HG03108 (cell line): ENCODE results near the gene IL18.
"Not testable (repeated sequence)": the region's sequence is repeated elsewhere in the genome, so short reads cannot be mapped to it uniquely, and the experiment has no call there.

Experiments
- ATAC-seq: cut with Tn5 transposase; IDR thresholded peaks from one replicate; pipeline ENCODE4 v1.9.1; 2021; ENCODE audit warnings: moderate library complexity; ENCODE audit not compliant: unreplicated experiment

Gene IL18

GRCh38 chr11:112172362-112172994 lies 8.6 kb upstream of the IL18 start:
- ATAC-seq: peak; percentile 36

GRCh38 chr11:112167145-112167544 lies 3.3 kb upstream of the IL18 start, which contains the start of gene TEX12:
TSS of gene TEX12 (plus strand) at chr11:112167372. CDS start at chr11:112169269, 1,897 bp downstream.
- no peak for ATAC-seq

- no peak for ATAC-seq
Observed at GRCh38 chr11:112166562-112166961, 2.7 kb upstream of the IL18 start.

DNA sequence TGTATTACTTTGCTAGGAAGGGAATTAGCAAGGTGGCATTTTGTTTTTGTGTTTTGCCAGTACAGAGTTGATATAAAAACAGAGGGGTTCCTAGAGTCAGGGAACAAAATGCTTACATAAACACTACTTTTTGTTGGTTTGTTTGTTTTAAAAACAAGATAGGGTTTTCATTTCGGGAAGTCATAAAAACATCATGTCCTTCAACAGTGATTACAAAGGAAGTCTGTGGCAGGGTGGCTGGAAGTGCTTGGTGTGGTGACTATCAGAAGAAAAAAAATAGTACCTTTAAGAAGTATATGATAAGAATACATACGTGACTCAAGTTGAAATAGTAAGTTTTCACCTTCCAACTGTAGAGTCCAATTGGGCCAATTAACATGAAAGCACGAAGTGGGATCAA lies 1.2 kb upstream of the IL18 start:
- ATAC-seq: no peak

DNA sequence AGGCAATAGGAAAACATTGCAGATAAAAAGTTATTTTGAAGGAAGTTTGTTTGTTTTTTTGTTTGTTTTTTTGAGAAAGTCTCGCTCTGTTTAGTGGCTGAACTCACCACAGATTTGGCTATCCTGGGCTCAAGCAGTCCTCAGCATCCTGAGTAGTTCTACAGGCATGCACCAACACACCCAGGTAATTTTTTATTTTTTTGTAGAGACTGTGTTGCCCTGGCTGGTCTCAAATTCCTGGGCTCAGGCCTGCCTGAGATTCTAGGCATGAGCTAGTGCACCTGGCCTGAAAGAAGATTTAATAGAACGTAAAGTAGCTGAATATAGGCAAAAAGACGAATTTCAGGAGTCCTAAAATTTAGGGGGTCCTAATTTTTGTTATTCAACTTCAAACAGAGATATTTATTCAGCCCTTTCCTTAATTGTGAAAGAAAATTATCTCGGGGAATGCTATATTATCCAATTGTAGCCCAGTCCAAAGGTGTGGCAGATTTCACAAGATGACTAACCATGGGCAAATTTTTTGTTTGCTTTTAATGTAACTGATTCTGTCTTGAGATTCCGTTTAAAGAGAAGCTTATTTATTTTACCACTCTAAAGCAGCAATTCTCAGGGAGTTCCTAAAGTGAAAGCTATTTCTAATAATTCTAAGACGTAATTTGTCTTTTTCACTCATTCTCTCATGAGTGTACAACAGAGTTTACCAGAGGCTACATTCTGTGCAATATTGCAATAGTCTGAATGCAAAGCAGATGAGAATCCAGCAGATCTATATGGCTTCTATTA lies 940 bp downstream of the IL18 start:
- ATAC-seq: no peak

DNA sequence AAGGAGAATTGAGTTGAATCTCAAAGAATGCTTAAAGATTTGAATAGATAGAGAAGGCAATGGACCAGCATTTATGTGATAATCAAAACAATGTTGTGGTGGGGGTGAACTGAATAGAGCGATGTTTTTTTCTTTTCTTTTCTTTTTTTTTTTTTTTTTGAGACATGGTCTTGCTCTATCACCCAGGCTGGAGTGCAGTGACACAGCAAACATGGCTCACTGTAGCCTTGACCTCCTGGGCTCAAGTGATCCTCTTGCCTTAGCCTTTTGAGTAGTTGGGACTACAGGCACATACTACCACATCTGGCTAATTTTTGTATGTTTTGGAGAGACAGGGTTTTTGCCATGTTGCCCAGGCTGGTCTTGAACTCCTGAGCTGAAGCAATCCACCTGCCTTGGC lies 1.7 kb downstream of the IL18 start:
- not testable (repeated sequence) for ATAC-seq

GRCh38 chr11:112161012-112161411 lies 2.9 kb downstream of the IL18 start:
- ATAC-seq: no peak

DNA sequence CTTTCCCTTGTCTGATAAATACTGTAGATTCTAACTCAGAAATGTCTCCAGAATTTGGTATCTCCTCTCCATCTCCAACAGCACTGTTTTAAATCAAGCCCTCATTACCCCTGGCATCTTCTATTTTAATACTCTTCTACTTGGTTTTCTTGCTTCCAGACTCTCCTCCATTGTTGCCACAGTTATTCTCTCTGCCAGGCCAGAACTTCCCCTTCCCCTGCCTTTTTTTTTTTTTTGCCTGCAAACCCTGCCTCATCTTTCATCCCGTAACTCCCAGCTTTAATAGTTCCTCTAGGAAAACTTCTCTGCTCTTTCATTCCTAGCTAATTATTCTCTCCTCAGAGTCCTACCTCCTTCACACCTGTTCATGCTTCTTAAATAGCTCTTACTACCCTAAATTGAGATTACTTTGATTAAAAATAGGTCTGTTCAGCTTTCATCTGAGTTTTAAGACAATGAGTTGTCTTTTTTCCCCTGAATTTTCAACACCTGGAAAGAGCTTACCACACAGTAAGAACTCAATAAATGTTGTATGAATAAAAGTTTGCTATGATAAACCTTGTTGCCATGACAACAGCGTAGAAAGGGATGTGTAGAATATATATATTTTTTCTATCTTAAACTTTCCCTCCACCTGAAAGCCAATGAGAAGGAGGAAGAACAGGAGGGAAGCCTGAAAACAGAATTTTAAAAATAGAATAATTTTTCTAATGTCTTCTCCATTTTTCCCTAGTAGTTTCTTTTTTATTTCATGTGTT lies 3.6 kb downstream of the IL18 start:
- ATAC-seq: no peak

DNA sequence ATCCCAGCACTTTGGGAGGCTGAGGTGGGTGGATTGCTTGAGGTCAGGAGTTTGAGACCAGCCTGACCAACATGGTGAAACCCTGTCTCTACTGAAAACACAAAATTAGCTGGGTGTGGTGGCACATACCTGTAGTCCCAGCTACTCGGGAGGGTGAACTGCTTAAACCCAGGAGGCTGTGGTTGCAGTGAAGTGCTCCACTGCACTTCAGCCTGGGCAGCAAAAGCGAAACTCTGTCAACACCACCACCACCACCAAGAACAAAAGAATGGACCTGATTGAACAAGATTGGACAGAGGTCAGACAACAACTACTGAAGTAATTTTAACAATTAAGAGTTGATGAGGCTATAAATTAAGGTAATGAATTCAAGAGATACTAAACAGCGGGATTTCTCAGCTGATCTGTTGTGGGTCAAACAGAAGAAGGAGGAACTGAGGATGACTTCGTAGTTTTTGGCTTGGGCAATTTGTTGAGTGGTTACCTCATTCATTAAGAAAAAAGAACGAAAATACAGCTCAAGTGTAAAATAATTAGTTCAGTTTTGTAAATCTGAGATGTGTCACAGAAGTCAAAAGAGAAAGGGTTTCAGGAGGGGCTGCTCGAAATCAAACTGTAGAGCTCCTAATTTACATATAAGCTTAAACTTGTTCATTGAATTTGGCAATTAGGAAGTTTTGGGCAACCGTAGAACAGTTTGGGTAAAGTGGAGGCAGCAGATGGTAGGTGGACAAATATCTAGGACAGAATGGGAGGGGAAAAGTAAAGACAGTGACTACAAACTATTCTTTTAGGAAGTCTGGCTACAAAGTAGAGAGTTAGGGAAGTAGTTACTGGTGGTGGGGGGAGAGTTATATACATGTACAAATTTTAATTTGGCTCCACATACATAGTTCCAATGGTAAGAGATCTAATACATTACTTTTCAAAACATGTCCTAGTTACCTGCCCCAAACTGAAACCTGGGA lies 4.5 kb downstream of the IL18 start:
- no peak for ATAC-seq

GRCh38 chr11:112156956-112157766 lies 6.7 kb downstream of the IL18 start:
- ATAC-seq: no peak

- ATAC-seq: no peak
Observed at GRCh38 chr11:112156153-112156955, 7.5 kb downstream of the IL18 start.

DNA sequence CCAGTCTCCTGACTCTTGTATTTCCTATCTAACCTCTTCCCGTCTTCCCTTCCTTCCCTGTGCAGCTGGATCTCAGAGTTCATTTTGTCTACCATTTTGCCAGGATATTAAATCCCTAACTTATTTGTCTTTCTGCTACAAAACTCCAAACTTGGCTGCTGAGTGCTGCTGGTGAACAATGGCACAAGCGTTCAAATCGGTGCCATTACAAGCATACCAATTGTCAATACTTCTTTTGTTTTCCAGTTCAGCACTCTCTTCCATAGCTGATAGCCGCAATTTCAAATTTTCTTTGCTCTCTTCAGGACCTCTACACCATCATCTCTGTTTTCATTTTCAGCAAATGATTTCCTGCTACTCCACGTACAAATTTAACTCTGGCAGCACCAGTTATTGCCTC lies 13.4 kb downstream of the IL18 start:
- no peak for ATAC-seq

DNA sequence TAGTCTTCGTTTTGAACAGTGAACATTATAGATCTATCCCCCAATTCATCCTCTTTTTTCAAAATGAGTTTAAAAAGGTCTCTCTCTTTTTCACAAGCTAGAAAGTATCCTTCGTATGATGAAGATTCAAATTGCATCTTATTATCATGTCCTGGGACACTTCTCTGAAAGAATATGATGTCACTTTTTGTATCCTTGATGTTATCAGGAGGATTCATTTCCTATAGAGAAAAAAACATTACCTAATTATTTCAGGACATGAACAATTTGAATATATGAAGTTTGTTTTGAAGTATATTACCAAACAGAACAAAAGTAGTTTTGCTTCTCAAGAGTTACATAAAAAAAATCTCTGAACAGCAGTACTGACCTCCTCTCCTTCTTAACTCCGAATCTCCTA lies 20.3 kb downstream of the IL18 start:
- ATAC-seq: no peak

DNA sequence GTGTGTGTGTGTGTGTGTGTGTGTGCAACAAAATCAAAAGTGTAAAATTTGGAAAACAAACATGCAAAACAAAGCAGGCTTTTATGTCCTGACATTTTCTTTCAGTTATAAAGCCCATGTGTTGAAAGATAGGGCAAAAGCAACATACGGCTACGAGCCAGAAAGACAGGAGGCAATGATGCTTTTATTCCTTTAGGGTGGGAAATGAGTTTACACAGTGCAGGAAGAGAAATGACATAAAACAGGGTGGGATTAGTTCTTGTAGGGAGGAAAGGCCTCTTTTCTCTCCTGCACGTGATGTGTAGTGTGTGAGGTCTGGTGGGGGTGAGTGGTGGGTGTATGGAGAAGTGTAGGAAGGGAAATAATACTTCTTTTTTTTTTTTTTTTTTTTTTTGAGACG lies 29.4 kb downstream of the IL18 start:
- ATAC-seq: no peak

DNA sequence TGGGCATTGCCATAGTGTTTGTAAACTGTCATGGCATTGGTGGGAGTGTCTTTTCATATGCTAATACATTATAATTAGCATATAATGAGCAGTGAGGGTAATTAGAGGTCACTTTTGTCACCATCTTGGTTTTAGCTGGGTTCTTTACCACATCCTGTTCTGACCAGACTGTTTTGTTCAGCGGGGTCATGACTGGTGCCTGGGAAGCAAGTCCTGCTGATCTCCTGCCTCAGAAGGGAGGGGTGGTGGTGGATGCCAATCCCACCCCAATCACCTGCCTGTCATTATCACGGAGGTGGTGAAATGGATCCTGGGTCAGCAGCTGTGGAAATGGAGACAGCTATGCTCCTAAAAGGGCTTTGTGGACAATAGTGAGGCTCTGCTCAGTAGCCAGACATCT lies 31.2 kb downstream of the IL18 start:
- no peak for ATAC-seq

GRCh38 chr11:112129656-112130055 lies 34.2 kb downstream of the IL18 start:
- ATAC-seq: no peak

- no peak for ATAC-seq
Observed at GRCh38 chr11:112128483-112129121, 35.3 kb downstream of the IL18 start.

DNA sequence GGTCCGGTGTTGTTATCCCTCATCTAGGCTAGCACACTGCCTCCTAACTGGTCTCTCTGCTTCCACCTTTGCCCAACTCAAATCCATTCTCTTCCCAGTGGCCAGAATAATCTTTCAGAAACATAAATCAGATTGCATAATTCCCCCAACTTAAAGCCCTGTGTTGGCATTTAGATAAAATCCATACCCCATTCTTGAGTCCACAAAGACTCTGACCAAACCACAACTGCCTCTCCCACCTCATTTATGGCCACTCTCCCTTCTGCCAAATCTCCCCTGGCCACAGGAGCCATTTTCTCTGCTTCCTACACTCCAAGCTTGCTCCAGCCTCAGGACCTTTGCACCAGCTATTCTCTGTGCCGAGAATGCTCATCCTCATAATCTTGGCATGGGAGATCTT lies 36.8 kb downstream of the IL18 start:
- no peak for ATAC-seq

DNA sequence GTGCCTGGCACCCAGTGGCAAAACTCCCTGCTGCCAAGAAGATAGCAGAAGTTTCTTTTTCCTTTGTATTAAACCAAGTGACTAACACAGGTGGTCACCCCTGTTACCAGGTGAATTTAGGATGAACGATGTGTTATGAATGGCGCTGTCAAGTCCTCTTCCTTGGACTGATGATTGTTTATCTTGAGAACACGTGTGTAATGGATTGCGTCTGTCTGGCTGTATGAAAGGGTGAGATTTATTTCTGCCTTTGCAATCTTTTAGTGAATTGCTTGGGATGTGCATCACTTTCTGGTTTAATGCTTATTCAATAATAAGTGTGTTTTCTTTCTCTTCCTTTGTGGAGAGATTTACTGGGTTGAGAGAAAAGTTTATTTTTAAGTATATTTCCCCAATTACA lies 40.8 kb downstream of the IL18 start:
- ATAC-seq: no peak
